NCI-H187 treated with DMSO at 0.1 percent for 48 hours (cell line): ENCODE measurements around the gene SPOCK1.

Experiments used
- DNase-seq: peaks from one replicate; lab custom pipeline; 2025; lab: John Stamatoyannopoulos, UW

Gene SPOCK1

DNA sequence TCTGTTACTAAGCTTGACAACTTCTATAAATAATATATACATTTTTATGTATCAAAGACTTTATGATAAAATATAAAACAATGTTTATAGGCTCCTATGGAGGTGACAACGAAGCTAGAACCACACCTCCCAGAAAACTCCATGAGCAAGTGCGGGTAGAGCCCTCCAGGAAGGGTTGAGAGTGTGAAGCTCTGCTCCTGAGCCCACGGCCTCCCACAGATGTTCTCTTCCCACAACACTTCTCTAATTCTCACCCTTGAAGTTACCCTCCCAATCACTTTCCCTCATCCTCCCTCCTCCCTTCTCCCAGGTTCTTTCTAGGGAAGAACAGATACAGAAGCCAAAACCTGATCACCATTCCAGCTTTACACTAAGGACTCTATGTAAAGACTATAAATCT lies 427.6 kb downstream of the SPOCK1 start:
- DNase-seq = no peak

GRCh38 chr5:137070521-137070920 lies 428.6 kb downstream of the SPOCK1 start:
- no peak for DNase-seq

GRCh38 chr5:137069358-137069757 lies 429.8 kb downstream of the SPOCK1 start:
- DNase-seq = no peak

GRCh38 chr5:137061382-137061781 lies 437.7 kb downstream of the SPOCK1 start:
- DNase-seq = no peak

DNA sequence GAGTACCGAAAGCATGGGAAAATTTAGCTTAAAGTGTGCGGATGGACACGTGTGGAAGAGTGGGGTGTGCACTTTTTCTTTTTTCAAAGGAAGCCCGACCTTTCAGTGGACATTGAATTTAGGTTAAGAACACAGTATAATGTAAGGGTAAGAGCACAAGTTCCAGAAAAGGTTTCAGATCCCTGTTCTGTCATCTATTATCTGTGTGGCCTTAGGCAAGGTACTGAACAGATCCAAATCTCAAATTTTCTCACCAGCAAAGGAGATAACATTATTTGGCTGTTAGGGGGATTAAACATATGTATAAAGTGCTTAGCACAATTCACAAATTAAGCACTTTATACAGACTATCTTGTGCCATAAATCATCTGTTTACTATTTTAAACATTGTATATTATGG lies 441.0 kb downstream of the SPOCK1 start:
- no peak for DNase-seq

DNA sequence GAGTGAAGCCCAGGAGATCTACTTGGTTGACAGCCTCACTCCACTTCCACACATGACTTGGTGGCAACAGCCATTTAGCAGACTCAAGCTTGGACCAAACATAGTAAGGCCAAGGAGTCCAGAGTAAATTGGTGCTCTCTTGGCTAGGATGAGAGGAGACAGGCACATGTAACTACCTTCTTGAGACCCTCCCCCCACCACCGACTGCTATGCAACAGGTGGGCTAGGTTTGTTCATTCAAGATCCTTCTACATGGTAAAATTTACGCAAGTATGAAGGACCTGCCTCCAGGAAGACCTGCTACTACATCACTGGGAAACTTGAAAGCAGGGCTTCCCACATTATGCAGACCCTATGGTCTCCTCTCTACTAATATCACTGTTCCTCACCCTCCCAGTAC lies 442.4 kb downstream of the SPOCK1 start:
- DNase-seq = no peak

DNA sequence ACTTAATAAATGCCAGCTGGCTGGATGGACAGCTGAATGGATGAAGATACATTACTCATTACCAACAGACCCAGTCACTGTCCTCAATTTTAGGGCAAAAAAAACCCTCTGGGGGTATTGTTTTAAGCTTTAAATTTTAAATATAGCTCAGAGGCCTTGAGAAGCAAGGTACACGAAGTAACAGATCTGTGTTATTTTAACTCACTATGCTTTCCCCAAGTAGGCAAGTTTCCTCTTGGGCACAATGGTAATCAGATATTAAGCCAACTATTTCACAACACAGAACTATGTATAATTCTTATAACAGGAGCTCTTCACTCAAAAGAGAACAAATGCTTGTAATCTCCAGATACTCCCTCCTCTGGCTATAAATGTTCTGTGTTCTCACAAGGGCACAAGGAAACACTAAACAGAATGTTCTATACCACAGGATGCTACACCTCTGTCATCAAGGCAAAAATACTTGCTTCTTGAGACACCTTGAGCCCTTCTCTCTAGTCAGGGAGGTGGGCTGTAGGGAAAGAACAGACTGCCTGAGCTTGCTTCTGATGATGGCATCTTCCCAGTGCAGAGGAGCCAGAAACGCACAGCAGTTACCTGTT lies 443.8 kb downstream of the SPOCK1 start:
- no peak for DNase-seq

DNA sequence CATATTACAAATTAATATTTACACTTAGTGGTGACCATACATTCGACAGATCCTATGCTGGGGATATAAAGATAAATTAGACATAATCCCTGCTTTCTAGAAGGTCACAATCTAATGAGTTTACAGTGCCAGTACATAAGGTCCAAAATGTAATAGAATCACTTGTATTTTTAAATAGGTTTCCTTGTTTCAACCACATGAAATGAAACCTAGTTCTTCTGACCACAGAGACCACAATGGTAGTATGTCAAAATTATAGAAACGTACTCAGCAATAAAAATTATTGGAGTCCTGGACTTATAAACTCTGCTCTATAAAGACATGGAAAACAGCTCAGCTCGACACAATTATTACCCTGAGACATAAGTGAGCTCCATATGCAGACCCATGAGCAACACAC lies 444.3 kb downstream of the SPOCK1 start:
- no peak for DNase-seq

- no peak for DNase-seq
Measured at GRCh38 chr5:137054335-137054734, 444.8 kb downstream of the SPOCK1 start.

GRCh38 chr5:137051161-137051560 lies 448.0 kb downstream of the SPOCK1 start:
- DNase-seq = no peak

DNA sequence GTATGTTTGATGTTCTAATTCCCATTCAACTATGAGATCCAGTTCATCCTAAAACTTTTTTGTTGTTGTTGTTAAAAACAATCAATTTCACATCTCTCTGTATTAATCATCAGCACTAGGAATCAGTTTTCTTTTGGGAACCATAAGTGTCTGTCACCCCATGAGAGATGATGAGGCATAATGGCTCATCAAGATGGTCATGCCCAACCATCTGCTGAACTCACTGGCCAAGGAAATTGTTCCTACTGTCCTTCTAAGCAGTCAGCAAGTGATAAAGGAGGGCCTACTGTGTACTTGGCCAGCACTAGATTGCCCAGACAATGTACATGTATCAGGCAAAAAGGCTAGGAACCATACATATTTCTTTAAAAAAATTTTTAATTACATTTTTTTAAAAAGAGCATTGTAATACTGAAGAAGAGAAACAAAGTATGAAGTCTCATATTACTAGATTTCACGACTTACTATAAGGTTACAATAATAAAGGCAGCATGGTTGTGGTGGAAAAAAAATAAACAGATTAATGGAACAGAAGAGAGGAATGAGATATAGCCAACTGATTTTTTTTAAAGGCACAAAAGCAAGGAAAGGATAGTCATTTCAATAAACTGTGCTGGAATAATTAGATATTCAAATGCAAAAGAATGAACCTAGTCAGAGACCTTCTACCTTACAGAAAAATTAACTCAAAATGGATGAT lies 458.3 kb downstream of the SPOCK1 start:
- no peak for DNase-seq

GRCh38 chr5:137040024-137040423 lies 459.1 kb downstream of the SPOCK1 start:
- DNase-seq = no peak

DNA sequence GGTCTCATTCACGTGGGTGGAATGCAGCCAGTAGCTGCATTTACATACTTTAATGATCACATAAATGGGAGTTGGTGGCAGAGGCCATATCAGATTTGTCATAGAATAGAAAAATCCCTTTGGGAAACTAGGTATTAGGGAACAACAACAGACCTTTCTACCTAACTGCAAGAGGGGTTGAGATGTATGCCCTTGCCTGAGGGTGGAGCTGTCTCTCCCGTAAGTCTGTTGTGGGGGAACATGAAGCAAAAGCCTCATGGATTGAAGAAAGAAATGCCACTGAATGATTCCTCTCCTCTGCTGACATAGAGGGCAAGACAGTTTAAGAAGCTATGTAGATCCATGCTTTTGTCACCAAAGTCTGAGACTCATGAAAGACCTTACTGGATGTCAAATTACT lies 461.3 kb downstream of the SPOCK1 start:
- no peak for DNase-seq

DNA sequence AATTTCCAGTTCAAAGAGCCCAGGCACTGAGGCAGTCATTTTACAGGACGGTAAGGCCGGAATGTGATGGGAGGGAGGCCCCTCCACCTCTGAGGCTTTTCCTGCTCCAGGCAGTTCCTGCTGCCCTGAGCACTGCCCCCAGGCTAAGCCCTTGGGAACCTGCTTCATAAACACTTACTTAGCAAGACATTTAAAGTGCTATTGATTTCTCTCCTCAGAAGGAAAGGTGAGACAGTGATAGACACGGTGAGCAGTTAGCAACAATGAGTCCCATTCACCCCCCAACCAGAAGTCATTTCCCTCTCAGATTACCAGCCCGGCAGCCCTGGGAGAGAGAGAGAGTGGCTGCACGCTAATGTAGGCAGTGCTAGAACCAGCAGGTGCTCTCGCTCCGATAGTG lies 462.5 kb downstream of the SPOCK1 start:
- DNase-seq = peak; percentile 96

- DNase-seq = no peak
Measured at GRCh38 chr5:137035480-137035878, 463.6 kb downstream of the SPOCK1 start.

DNA sequence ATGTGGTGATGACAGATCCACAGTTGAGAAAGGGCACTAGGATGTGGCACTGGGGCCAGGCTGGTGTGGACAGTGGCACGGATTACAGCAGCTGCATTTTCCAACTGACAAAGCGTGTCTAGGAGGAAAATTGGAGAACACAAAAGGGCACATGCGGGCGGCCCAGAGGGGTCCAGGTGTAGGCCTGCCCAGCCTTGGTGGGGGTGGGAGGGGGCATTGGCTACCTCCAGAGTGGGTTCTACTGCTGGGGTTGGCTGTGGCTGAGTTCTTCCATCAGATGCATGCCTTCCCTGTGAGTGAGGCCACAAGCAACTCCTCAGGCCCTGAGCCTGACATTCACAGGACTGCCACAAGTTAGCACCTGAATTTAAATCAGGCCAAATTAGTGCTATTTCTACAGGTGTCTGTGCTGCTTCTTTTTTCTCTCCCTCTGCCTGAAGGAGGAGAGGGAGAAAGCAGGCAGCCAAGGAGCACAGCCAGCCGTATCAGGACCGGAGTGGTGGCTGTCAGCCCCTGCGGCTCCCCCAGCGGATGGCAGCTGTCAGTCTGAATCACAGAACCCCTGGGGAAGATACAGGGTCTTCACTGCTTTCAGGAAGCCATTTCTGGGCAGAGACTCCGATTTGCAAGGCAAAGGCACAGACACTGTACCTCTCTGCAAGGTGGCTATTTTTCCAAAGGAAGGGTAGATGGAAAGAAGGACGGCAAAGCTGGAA lies 464.2 kb downstream of the SPOCK1 start:
- no peak for DNase-seq

DNA sequence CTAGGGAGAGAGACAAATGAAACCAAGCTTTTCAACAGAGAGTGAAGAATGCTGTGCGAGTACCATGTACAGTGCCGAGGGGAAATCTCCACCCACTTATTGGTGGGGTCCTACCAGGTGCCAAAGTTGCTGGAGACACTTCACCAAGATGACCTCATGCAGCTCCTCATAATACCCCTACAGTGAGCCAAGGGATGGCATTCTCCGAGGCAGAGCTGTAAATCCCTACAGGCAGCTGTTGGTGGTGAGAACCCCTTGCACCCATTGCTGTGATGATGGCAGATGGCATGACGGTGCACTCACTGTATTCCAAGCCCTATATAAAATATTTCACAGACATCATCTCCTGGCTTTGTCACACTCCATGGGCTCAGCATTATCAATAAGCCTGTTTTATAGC lies 464.9 kb downstream of the SPOCK1 start:
- DNase-seq = no peak

- DNase-seq = no peak
Measured at GRCh38 chr5:137032929-137033328, 466.2 kb downstream of the SPOCK1 start.

DNA sequence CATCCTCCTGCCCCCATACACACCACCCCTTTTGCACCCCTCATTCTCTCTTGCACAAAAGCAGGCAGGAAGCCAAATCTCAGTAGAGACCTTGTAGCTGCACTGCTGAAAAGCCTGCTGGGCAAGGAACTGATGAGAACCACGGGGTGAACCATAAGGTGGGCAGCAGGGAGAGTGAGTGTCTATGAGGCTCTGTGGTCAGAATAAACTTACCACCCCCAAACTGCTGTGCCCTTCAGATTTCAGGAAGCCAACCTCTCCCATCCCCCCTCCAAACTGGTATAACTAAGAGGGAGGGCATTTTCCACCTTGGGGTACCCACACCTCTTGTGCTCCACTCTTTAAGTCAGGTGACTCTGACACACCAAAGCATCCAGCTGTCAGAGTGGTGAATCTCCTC lies 471.4 kb downstream of the SPOCK1 start:
- no peak for DNase-seq

- DNase-seq = no peak
Measured at GRCh38 chr5:137026296-137026695, 472.8 kb downstream of the SPOCK1 start.

- no peak for DNase-seq
Measured at GRCh38 chr5:137024044-137024443, 475.1 kb downstream of the SPOCK1 start.

DNA sequence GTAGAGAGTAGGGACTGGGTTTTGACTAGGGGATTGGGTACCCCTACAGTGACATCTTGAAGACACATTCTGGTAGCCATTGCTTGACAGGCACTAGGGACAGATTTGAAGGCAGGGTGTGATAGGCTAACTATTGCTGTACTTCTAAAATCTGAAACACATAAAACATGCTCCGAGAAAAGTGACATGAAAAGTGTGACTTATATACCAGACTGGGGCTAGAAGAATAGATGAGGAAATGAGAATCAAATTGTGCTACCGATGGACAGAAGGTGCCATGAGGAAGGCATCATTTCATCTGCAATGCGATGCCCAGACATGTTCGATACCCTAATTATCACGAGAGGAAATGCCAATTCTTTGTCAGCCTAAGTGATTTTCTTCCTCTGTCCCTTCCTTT lies 475.8 kb downstream of the SPOCK1 start:
- no peak for DNase-seq

DNA sequence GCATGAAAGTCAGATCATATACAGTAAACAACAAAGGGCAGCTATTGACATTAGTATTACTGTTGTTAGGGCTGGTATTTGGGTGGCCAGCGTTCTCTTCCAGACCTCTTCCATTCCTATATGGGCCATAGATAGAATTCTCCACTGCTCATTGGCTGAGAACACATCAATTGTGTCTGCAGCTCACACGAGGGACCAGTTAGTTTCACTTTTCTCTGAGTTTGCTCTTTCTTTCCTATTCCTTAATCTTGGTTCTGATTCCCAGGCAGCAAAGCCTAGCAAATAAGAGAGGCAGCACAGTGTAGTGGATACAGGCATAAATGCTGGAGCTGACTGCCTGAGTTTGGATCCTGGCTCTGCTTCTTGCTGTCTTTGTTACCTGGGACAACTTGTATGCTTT lies 476.4 kb downstream of the SPOCK1 start:
- DNase-seq = no peak
